HL-60/S4 treated with phorbol 12-myristate 13-acetate at 8.2 ng/mL for 4 days and 3 days (cell line): ENCODE results near the gene RABGGTB.
"Not testable (repeated sequence)": the region's sequence is repeated elsewhere in the genome, so short reads cannot be mapped to it uniquely, and the experiment has no call there.

Experiments used
- in situ Hi-C: fragments of 300-500 bp; cut with MboI; formaldehyde crosslinking; loops from 2 replicates; pipeline ENCODE4 v1.15.0; 2022; ENCODE audit warnings: low sequenced_read_pairs

The RABGGTB gene

DNA sequence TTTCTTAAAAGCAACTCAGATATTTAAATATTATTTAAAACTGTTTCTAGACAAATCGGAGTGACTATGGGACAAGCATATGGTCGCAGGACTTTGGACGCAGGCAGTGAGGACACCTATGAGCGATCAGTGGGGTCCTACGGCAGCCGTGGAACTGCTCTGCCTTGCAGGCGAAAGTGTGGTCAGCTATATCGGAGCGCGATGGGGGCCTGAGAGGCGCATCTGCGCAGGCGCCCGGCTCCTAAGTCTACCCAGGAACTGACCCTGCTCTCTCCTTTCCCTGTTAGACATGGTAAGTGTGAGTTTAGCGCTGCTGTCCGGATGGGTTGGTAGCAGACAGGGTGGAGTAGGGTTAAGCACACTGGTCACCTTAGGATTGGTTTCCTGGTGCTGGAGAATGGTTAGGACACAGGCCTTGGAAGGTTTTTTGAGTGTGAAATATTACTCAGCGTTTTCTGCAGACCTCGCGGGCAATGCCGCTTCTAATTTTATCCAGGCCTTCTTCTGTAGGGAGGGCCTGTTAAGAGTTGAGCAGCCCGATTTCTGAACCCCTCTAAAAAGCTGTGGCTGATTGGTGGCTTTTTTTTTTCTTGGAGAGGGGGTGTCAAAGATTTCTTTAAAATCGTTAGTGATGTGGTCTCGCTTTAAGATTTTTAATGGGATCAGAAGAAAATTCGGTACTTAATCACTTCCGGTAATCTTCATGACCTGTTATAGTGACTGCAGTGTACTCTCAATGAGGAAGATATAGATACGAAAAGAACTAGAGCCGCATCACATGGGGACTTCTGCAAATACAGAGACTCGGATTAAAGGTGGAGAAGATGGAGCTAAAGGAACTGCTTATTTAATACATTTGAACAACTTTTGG, at the start of gene RABGGTB:
TSS of gene RABGGTB (plus strand) at position 274 of the 871 bp plus-strand sequence. CDS start at position 290, 16 bp downstream.
- in situ Hi-C loops, result loop anchor here (10.0 kb wide), 1 partner anchor 61 kb away; the partner anchor contains the start of gene ACADM

- in situ Hi-C loops, result no loop called here
Observed at GRCh38 chr1:75742047-75742625, 43.9 kb upstream of the RABGGTB start.

DNA sequence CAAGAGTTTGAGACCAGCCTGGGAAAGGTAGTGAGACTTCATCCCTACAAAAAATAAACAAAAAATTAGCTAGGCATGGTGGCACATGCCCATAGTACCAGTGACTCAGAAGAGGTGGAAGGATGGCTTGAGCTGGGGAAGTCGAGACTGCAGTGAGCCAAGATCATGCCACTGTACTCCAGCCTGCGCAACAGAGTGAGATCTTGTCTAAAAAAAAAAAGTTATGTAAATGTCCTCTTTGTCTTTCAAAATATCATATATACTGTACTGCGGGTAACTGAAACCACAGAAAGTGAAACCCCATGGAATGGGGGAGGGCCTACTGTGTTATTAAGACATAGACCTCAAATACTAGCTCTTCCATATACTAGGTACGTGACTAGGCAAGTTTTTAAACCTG, 40.8 kb upstream of the RABGGTB start:
- in situ Hi-C loops, result no loop called here

- in situ Hi-C loops, result not testable (repeated sequence)
Observed at GRCh38 chr1:75757210-75757609, 28.8 kb upstream of the RABGGTB start.

DNA sequence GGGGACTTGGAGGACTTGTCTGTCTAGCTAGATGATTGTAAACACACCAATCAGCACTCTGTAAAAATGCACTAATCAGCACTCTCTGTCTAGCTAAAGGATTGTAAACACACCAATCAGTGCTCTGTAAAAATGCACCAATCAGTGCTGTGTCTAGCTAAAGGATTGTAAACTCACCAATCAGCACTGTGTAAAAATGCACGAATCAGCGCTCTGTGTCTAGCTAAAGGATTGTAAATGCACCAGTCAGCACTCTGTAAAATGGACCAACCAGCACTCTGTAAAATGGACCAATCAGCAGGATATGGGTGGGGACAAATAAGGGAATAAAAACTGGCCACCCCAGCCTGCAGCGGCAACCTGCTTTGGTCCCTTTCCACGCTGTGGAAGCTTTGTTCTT, 27.5 kb upstream of the RABGGTB start:
- in situ Hi-C loops, result not testable (repeated sequence)

- in situ Hi-C loops, result no loop called here
Observed at GRCh38 chr1:75764057-75764655, 21.9 kb upstream of the RABGGTB start.

GRCh38 chr1:75765697-75766355, 20.2 kb upstream of the RABGGTB start:
- in situ Hi-C loops, result no loop called here

DNA sequence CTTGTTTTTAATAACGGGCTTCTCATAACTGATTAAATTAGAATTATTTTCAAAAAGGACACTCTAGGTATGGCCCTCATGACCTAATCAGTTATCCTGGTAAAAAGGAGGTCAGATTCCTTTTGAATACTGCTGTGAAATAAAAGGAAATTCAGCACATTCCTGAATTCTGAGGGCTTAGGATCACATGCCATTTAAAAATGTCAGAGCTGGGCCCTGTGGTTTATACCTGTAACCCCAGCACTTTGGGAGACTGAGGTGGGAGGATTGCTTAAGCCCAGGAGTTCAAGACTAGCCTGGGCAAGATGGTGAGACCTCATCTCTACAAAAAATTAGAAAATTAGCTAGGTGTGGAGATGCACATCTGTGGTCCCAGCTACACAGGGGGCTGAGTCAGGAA, 18.0 kb upstream of the RABGGTB start:
- in situ Hi-C loops, result no loop called here

DNA sequence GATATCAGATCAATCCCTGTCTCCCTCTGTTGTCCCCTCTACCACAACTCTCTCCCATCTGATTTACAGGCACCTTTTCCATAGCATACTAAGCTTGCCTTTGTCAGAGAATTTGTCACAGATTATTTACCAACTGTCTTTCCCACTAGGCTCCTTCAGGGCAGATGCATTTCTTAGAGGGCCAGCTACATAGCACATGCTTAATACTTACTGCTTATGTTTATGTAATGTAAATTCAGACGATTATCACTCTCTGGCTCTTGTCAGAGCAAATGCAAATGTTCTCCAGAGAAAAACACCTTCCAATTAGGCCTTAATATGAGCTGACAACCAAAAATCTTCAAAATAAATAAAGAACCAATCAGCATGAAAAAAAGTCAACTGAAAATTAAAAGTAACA, 15.3 kb upstream of the RABGGTB start:
- in situ Hi-C loops, result no loop called here

DNA sequence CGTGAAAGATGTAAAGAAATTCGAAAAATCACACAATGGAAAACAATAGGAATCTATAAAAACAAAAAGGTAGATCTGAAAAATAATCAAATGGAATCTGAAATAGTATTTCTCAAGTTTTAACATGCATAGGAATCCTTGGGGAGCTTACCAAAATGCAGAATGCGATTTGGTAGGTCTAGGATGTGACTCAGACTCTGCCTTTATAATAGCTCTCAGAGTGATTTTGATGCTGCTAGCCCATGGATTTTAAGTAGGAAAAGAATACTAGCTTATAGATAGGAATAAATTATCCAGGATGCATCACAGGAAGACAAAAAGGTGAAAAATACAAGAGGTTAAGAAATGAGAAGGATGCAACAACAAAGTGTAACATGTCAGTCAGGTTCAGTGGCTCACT, 14.1 kb upstream of the RABGGTB start:
- in situ Hi-C loops, result no loop called here

GRCh38 chr1:75777812-75778211, 8.2 kb upstream of the RABGGTB start:
- in situ Hi-C loops, result not testable (repeated sequence)

- in situ Hi-C loops, result not testable (repeated sequence)
Observed at GRCh38 chr1:75778694-75779093, 7.4 kb upstream of the RABGGTB start.

DNA sequence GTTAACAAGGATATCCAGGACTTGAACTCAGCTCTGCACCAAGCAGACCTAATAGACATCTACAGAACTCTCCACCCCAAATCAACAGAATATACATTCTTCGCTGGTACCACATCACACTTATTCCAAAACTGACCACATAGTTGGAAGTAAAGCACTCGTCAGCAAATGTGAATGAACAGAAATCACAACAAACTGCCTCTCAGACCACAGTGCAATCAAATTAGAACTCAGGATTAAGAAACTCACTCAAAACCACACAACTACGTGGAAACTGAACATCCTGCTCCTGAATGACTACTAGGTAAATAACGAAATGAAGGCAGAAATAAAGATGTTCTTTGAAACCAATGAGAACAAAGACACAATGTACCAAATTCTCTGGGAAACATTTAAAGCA, 5.9 kb upstream of the RABGGTB start:
- in situ Hi-C loops, result loop anchor here (10.0 kb wide), 1 partner anchor 55 kb away; the partner anchor contains the start of gene ACADM

GRCh38 chr1:75783920-75784319, 2.1 kb upstream of the RABGGTB start:
- in situ Hi-C loops, result loop anchor here (10.0 kb wide), 1 partner anchor 59 kb away; the partner anchor contains the start of gene ACADM

DNA sequence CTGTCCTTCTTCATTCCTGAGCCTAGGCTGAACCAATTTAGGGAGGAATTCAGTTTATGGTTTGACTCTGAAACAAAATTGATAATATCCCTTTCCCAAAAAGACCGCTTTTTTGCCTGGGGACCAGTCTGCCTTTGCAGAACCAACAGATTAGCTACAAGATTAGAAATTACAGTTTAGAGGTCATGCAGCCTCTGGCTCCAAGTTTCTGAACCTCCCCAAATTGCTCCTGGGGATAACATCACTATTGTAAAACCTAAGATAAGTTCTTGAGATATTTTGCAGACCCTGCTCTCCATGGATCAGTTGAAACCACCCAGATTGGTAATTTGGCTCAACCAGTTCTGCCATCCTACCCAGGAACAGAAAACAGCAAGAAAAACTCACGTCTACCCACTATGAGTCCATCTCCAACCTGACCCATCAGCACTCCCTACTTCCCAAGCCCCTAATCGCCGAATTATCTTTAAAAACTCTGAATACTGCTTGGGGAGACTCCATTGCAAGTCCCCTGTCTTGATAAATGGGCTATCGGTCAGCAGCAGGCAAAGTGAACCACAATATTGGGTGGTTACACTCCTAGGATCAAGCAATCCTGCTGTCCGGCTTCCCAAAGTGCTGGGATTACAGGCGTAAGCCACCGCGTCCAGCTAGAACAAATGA, 605 bp upstream of the RABGGTB start:
- in situ Hi-C loops, result loop anchor here (10.0 kb wide), 1 partner anchor 61 kb away; the partner anchor contains the start of gene ACADM

DNA sequence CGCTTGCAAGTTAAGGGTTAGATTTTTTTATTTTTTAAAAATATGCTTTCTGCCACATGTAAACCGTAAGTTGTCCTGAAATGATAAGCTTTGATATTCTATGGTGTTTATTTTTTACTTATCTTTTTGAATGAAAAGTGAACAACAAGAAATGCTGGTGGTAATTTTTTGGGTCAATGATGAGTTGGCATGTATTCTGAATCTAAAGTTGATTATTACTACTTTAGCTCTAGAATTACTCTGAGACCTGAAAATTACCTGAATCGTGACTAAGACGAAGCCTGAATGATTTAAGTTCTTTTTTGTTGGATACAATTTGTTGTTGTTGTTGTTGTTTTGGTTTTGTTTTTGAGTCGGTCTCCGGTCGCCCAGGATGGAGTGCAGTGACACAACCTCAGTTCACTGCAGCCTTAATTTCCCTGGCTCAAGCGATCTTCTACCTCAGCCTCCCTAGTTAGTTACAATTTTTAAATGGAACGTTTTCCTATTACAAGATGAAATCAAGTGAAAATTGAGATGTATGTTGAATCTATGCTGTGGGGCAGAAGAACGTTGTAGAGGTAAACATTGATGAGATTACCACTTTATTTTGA, 941 bp downstream of the RABGGTB start:
- in situ Hi-C loops, result loop anchor here (10.0 kb wide), 1 partner anchor 62 kb away; the partner anchor contains the start of gene ACADM

GRCh38 chr1:75787524-75787923, 1.5 kb downstream of the RABGGTB start:
- in situ Hi-C loops, result loop anchor here (10.0 kb wide), 1 partner anchor 63 kb away; the partner anchor contains the start of gene ACADM

GRCh38 chr1:75789988-75790387, 3.9 kb downstream of the RABGGTB start:
- in situ Hi-C loops, result loop anchor here (10.0 kb wide), 1 partner anchor 65 kb away; the partner anchor contains the start of gene ACADM

DNA sequence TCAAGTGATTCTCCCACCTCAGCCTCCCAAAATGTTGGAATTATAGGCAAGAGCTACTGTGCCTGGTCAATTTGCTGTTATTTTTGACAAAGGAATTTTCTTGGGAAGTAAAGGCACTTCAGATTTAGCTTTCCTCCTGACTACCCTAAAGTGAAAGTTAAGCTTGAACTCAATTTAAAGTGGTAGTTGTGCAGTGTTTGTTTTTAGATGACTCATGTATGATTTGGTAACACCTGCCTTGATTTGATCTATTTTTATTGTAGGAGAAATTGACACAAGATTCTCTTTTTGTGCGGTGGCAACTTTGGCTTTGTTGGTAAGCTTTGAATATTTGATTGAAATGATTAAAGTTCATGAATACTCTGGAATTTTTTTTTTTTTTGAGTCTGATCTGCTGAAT, 5.0 kb downstream of the RABGGTB start:
- in situ Hi-C loops, result no loop called here

- in situ Hi-C loops, result no loop called here
Observed at GRCh38 chr1:75792091-75792490, 6.0 kb downstream of the RABGGTB start.
